ENCODE measurements around the gene GRAP. TPM values are rescaled to one million over a fixed set of nuclear protein-coding genes. Genes with fewer than 3 reads are reported as not detected.

GRAP gene
- total RNA-seq, 1 experiment from 2014 or later, result 0.55 TPM

DNA sequence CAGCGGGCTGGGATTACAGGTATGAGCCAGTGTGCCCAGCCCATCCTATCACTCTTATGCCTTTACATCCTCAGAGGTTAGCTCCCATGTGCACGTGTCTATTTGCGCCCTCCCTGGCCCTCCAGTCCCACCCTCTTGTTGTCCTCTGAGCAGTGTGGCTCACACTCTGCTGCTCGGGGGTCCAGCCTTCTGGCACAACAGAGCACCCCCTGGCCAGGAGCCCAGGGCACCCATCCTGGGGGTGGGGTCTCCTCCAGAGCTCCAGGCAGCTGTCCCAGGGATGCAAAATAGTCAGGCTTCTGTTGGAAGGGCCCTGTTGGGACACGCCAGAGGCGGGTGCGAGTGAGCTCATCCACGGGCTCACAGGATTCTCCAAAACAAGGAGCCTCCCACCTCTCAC is 30.5 kb downstream of the GRAP start:
- no peak for DNase-seq
- no peak overlapping the region for H3K4ac ChIP-seq (ENCODE audit: low read depth, low read length)

More for the DNA sequence above, 30.5 kb downstream of the GRAP start:
- H2BK5ac ChIP-seq (ENCODE audit: insufficient read length, low read length), result no peak overlapping the region
- H3T11ph ChIP-seq (ENCODE audit: low read length), result no peak overlapping the region
- H3K56ac ChIP-seq (ENCODE audit: insufficient read length, low read depth, low read length), result no peak overlapping the region
- no peak overlapping the region for H2BK20ac ChIP-seq (ENCODE audit: low read depth, low read length, poor library complexity, severe bottlenecking)
- WGBS (ENCODE audit: extremely low coverage, insufficient read length, low lambda C conversion rate), result no CpG with 5 or more reads among the region's 8 CpGs
- no peaks in the 10 kb centered on the region for H3K79me1 ChIP-seq (ENCODE audit: insufficient read depth, low read depth, low read length, poor library complexity, severe bottlenecking)
- peaks cover 7% of the 10 kb centered on the region for H3K27me3 Mint-ChIP-seq (ENCODE audit: low read depth)
- H2AFZ ChIP-seq (ENCODE audit: low read length), result no peak overlapping the region
- no peaks in the 10 kb centered on the region for H3K79me2 ChIP-seq (ENCODE audit: insufficient read depth, low read length)
- no peak overlapping the region for H4K8ac ChIP-seq (replicated peaks; ENCODE audit: insufficient read length, low read depth, low read length)
- H4K20me1 ChIP-seq (ENCODE audit: control insufficient read depth, insufficient read depth, insufficient read length), result no peaks in the 10 kb centered on the region
- no peaks in the 10 kb centered on the region; a peak in 1 of 7 replicates for H3K36me3 Mint-ChIP-seq (ENCODE audit: insufficient read depth in 1 of 3, low read depth in 3 of 3)
- H3K4me2 ChIP-seq (ENCODE audit: insufficient read depth, insufficient read length, low read length), result no peak overlapping the region
- H3K9me3 ChIP-seq (ENCODE audit: control insufficient read depth, low read depth, low read length), result no peaks in the 10 kb centered on the region
- H3K9me3 Mint-ChIP-seq, result no peaks in the 10 kb centered on the region
- no peak overlapping the region for H3K18ac ChIP-seq (ENCODE audit: insufficient read length, low read depth, low read length)
- peak overlapping the region in 1 of 3 experiments; percentile 89; a peak in 1 of 7 replicates for H3K27ac Mint-ChIP-seq
- no peaks in the 10 kb centered on the region for H3K23me2 ChIP-seq (ENCODE audit: insufficient read length, low read depth, low read length, poor library complexity, severe bottlenecking)
- H2BK120ac ChIP-seq (ENCODE audit: low read depth, low read length, poor library complexity, severe bottlenecking), result no peak overlapping the region
- H2BK15ac ChIP-seq (ENCODE audit: low read depth, low read length), result no peak overlapping the region
- H2BK12ac ChIP-seq (ENCODE audit: insufficient read length, low read depth, low read length), result no peak overlapping the region
- H3K9ac ChIP-seq (ENCODE audit: extremely low read depth, insufficient read length, low read length), result no peak overlapping the region
- H4K5ac ChIP-seq (ENCODE audit: insufficient read length, low read depth, low read length), result no peak overlapping the region
- TF ChIP-seq CTCF (conservative IDR thresholded peaks at IDR 0.05), result no peak
- H3K4me1 ChIP-seq (ENCODE audit: insufficient read depth, low read length), result no peaks in the 10 kb centered on the region
- H3K27me3 ChIP-seq (ENCODE audit: insufficient read depth, low read length), result no peaks in the 10 kb centered on the region; the same call in 1 of the 2 replicates
- H2AK5ac ChIP-seq (ENCODE audit: insufficient read length, low read length), result no peak overlapping the region
- H3K14ac ChIP-seq (ENCODE audit: insufficient read depth, low read length), result no peak overlapping the region; the same call in 1 of the 2 replicates
- peaks cover 9 to 33% of the 10 kb centered on the region in 2 experiments for H3K4me1 Mint-ChIP-seq
- H3K27ac ChIP-seq (ENCODE audit: insufficient read length, low read depth, low read length), result no peak overlapping the region
- H3K23ac ChIP-seq (ENCODE audit: insufficient read length, low read depth, low read length), result no peak overlapping the region
- H4K91ac ChIP-seq (ENCODE audit: insufficient read length, low read depth, low read length), result no peak overlapping the region
- H3K4me3 Mint-ChIP-seq, result no peak overlapping the region

Measured in H9 (cell line).